Heart left ventricle (tissue), 13 donors: ENCODE measurements around the gene BECN2.

Experiments
- POLR2A ChIP-seq, 2 donors: fragments of 450-650 bp; IDR thresholded peaks; one replicate each; pipeline ENCODE4 v1.6.1; 2017; ENCODE audit warnings: antibody characterized with exemption in 2 of 2, mild to moderate bottlenecking in 2 of 2, moderate library complexity in 2 of 2
- TF ChIP-seq, protein P1 (sequence below), 12 donors: fragments of 200-600 bp; sonication (generic) in 4 of 12; IDR thresholded peaks; one replicate each; pipeline versions ENCODE4 v1.5.0 to v1.8.0; 2018 to 2022; ENCODE audit warnings: antibody characterized with exemption in 12 of 12, mild to moderate bottlenecking in 5 of 12
- donor health status: ischemic (EF 13 %, LVEDD 7.1; RV severe dilation, severe dysfunction).
- donor health status: DM: no; HTN: yes; CAD: no.
- donor health status: DM: no; HTN: no; CAD: no.
- donor health status: ischemic (EF 25% LVEDD 6.9; RV normal size, moderate dysfunction).
- donor health status: ischemic (EF 25% LVEDD 5.7; RV mildly dilated, moderate dysfunction).
- donor health status: ischemic (EF 35%, LVEDD 5.7; RV mildly dilated, moderate dysfunction).
- donor health status: nonischemic (EF 11% LVEDD 7.7; RV severe dilation, severe dysfunction).
- donor health status: DM: yes; HTN: yes; CAD: no.
- donor health status: PGD.
- donor health status: ischemic (EF 29% LVEDD 5.4; RV normal size, mild dysfunction).
- donor health status: nonischemic (EF 23%, LVEDD 6.1; RV moderate dilation, normal function).

DNA sequence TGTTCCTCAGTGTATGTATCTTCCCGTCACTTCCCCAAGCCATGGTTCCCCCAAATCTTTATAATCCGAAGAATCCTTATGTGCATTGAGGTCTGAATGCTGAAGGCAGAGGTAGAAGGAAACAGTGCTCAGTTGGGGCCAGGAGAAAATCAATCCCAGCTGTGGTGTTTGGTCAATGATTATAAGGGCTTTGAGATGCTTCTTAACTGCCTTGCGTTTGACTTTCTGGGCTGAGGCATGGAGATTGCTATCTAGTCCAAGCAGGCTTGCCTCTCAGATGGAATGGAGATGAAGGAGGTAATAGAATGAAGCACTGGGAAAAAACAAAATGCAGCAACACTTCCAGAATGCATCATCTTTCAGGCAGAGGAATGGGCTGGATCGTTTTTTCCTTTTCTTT lies 44.9 kb downstream of the BECN2 start:
- TF ChIP-seq, protein P1, sequence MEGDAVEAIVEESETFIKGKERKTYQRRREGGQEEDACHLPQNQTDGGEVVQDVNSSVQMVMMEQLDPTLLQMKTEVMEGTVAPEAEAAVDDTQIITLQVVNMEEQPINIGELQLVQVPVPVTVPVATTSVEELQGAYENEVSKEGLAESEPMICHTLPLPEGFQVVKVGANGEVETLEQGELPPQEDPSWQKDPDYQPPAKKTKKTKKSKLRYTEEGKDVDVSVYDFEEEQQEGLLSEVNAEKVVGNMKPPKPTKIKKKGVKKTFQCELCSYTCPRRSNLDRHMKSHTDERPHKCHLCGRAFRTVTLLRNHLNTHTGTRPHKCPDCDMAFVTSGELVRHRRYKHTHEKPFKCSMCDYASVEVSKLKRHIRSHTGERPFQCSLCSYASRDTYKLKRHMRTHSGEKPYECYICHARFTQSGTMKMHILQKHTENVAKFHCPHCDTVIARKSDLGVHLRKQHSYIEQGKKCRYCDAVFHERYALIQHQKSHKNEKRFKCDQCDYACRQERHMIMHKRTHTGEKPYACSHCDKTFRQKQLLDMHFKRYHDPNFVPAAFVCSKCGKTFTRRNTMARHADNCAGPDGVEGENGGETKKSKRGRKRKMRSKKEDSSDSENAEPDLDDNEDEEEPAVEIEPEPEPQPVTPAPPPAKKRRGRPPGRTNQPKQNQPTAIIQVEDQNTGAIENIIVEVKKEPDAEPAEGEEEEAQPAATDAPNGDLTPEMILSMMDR (IDR thresholded peaks at IDR 0.05) = no peak
- TF ChIP-seq POLR2A (IDR thresholded peaks at IDR 0.05) = no peak
